Natural killer cell (primary cell): ENCODE results near the gene TMEM108. TPM values are rescaled to one million over a fixed set of nuclear protein-coding genes. Genes with fewer than 3 reads are reported as not detected.

Experiments
- ATAC-seq, 3 donors: fragments of 150-1000 bp in 2 of 3; fragments of 200-7000 bp in 1 of 3; cut with Tn5 transposase; 1 replicate in 1 of 3; 2 replicates in 2 of 3; pipeline ENCODE4 v1.10.0; 2021; ENCODE audit warnings: mild to moderate bottlenecking in 2 of 3, moderate library complexity in 2 of 3
- DNase-seq, 2 donors: peaks; one replicate each; pipeline versions ENCODE4 v3.0.0 to v3.0.0-alpha.2; 2013 to 2021; ENCODE audit warnings: mixed read lengths in 1 of 2
- H3K27ac ChIP-seq: one replicate; pipeline ENCODE4 v1.5.1; 2013; ENCODE audit warnings: mild to moderate bottlenecking, low read length
- H3K27me3 ChIP-seq: one replicate; pipeline ENCODE4 v1.6.1; 2013; ENCODE audit warnings: low read length; ENCODE audit not compliant: control insufficient read depth, insufficient read depth
- H3K36me3 ChIP-seq: one replicate; pipeline ENCODE4 v1.6.1; 2013; ENCODE audit warnings: low read length; ENCODE audit not compliant: control insufficient read depth, insufficient read depth
- H3K4me1 ChIP-seq: one replicate; pipeline ENCODE4 v1.6.1; 2013; ENCODE audit warnings: low read length; ENCODE audit not compliant: control insufficient read depth, insufficient read depth
- H3K4me3 ChIP-seq: one replicate; pipeline ENCODE4 v1.5.1; 2013; ENCODE audit warnings: low read length
- H3K9me3 ChIP-seq: one replicate; pipeline ENCODE4 v1.6.1; 2013; ENCODE audit warnings: low read length; ENCODE audit not compliant: control insufficient read depth, insufficient read depth
- H3K27ac Mint-ChIP-seq, 2 donors: one replicate each; pipeline ENCODE4 v1.8.0; 2022; ENCODE audit warnings: mild to moderate bottlenecking in 2 of 2, mixed read lengths in 2 of 2, moderate library complexity in 1 of 2
- H3K27me3 Mint-ChIP-seq, 2 donors: one replicate each; pipeline ENCODE4 v1.8.0; 2022; ENCODE audit warnings: low read depth in 2 of 2, mixed read lengths in 2 of 2
- H3K36me3 Mint-ChIP-seq: one replicate; pipeline ENCODE4 v1.8.0; 2022; ENCODE audit warnings: mixed read lengths
- H3K4me1 Mint-ChIP-seq, 2 donors: one replicate each; pipeline ENCODE4 v1.8.0; 2022; ENCODE audit warnings: mixed read lengths in 2 of 2
- H3K4me3 Mint-ChIP-seq: one replicate; pipeline ENCODE4 v1.8.0; 2022; ENCODE audit warnings: mild to moderate bottlenecking, moderate library complexity, mixed read lengths
- H3K9me3 Mint-ChIP-seq, 2 donors: one replicate each; pipeline ENCODE4 v1.8.0; 2022; ENCODE audit warnings: mixed read lengths in 2 of 2
- WGBS: methylation state at CpG from one replicate; pipeline ENCODE4 v1.1.7; 2013; ENCODE audit warnings: missing lambda C conversion rate; ENCODE audit not compliant: insufficient coverage; 5-methylcytosine and 5-hydroxymethylcytosine counted together
- intact Hi-C: fragments of 100-400 bp; cut with micrococcal nuclease; formaldehyde crosslinking; loops from one replicate; pipeline ENCODE4 v1.14.2; 2022
- total RNA-seq, 4 donors: library from RNA; stranded (reverse); fragments of 120-200 nt in 1 of 4; gene quantifications; one replicate each; pipeline versions ENCODE4 v1.2.3 to v1.2.4, GENCODE V29; 2013 to 2022
- TF ChIP-seq, protein P1 (sequence below): fragments of 200-600 bp; IDR thresholded peaks from one replicate; pipeline ENCODE4 v1.8.0; 2022; ENCODE audit warnings: antibody characterized with exemption

Gene TMEM108
- total RNA-seq, 3 donors from 2014 or later (not counting 1 experiment from before 2014, with no cell fraction given): not detected

DNA sequence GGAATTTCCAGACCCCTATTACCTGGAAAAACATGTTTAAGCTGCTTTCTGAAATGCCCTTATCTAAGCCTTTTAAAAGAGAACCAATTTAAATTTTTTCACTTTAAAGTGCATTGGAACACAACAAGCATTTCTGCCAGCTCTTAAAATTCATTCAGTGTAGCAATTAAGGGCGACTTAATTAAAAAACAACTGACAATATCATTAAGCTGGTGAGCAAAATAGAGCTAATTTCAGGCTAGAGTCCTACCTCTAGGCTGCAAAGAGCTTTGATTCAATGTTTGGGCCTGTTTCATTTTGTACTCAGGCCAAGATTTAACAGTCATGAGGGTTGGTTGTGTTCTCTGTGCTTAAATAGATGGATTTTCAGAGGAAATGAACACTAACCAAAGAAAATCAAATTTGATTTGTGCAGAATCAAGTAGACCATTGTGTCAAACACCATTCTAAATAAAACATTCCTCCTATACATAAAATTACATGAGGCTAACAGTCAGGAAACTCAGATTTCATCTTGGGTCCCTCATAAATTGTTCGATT is 114.6 kb downstream of the TMEM108 start:
- DNase-seq: no peak
- Histone ChIP-seq H3K9me3 (no peaks in the 10 kb centered on the region), H3K27me3 (no peaks in the 10 kb centered on the region), H3K36me3 (no peaks in the 10 kb centered on the region), H3K4me3 (no peak overlapping the region), H3K4me1 (no peaks in the 10 kb centered on the region), H3K27ac (no peak overlapping the region)
- Mint-ChIP-seq H3K4me3 (no peak overlapping the region), H3K36me3 (no peaks in the 10 kb centered on the region), H3K9me3 (peaks cover 2 to 6% of the 10 kb centered on the region in 2 donors), H3K27ac (no peak overlapping the region), H3K4me1 (no peaks in the 10 kb centered on the region), H3K27me3 (no peaks in the 10 kb centered on the region)
- 93% methylated on average over 2 of the region's 2 CpGs for WGBS
- intact Hi-C loops: no loop called here
- ATAC-seq: no peak
- TF ChIP-seq, protein P1, sequence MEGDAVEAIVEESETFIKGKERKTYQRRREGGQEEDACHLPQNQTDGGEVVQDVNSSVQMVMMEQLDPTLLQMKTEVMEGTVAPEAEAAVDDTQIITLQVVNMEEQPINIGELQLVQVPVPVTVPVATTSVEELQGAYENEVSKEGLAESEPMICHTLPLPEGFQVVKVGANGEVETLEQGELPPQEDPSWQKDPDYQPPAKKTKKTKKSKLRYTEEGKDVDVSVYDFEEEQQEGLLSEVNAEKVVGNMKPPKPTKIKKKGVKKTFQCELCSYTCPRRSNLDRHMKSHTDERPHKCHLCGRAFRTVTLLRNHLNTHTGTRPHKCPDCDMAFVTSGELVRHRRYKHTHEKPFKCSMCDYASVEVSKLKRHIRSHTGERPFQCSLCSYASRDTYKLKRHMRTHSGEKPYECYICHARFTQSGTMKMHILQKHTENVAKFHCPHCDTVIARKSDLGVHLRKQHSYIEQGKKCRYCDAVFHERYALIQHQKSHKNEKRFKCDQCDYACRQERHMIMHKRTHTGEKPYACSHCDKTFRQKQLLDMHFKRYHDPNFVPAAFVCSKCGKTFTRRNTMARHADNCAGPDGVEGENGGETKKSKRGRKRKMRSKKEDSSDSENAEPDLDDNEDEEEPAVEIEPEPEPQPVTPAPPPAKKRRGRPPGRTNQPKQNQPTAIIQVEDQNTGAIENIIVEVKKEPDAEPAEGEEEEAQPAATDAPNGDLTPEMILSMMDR: no peak

DNA sequence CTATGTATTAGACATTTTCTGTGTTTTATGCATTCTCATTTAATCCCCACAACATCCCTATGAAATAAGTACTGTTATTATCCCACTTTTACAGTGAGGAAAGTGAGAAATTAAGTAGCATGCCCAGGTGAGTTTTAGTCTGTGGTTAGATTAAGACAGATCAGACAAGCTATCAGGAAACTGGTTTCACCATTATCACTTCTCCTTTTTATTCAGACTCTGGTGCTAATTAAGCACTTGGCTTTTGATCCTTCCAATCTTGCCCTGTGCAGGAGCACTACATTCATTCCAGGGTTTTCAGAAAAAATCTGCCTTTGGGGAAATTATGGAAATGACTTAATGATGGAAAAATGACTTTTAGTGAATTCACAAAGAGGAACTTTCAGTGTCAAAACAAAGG is 115.2 kb downstream of the TMEM108 start:
- Histone ChIP-seq H3K4me3 (no peak overlapping the region), H3K36me3 (no peaks in the 10 kb centered on the region), H3K27me3 (no peaks in the 10 kb centered on the region), H3K27ac (no peak overlapping the region), H3K4me1 (no peaks in the 10 kb centered on the region), H3K9me3 (no peaks in the 10 kb centered on the region)
- no peak overlapping the region for H3K4me3 Mint-ChIP-seq
- no peaks in the 10 kb centered on the region for H3K4me1 Mint-ChIP-seq
- H3K36me3 Mint-ChIP-seq: no peaks in the 10 kb centered on the region
- H3K27me3 Mint-ChIP-seq: no peaks in the 10 kb centered on the region
- no peak for ATAC-seq
- H3K27ac Mint-ChIP-seq: no peak overlapping the region
- no peak for DNase-seq
- TF ChIP-seq, protein P1: no peak
- intact Hi-C loops: no loop called here
- H3K9me3 Mint-ChIP-seq: peaks cover 2 to 5% of the 10 kb centered on the region in 2 donors

DNA sequence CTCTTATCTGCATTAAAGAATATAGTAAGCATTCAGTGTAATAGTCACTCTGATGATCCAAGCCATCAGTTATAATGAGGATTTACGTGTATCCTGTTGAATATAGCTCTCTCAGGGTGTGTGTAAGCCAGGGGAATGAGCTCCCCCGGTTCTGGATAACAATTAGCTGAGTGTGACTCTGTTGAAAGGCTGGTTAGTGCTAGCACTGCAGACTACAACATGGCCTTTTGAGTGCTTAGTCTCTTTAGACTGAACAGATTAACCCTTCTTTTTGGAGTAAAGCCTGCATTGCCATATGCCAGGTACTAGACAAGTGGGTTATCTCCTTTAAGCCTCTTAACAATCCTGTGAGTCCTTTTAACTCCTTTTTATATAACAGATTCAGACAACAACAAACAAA is 119.5 kb downstream of the TMEM108 start:
- Mint-ChIP-seq H3K27ac (no peak overlapping the region), H3K4me3 (no peak overlapping the region), H3K9me3 (peaks cover 2 to 5% of the 10 kb centered on the region in 2 donors), H3K36me3 (no peaks in the 10 kb centered on the region), H3K27me3 (no peaks in the 10 kb centered on the region), H3K4me1 (no peaks in the 10 kb centered on the region)
- Histone ChIP-seq H3K4me1 (no peaks in the 10 kb centered on the region), H3K4me3 (no peak overlapping the region), H3K36me3 (no peaks in the 10 kb centered on the region), H3K27me3 (no peaks in the 10 kb centered on the region), H3K9me3 (no peaks in the 10 kb centered on the region), H3K27ac (no peak overlapping the region)
- intact Hi-C loops: no loop called here
- ATAC-seq (no peak), DNase-seq (no peak)
- TF ChIP-seq, protein P1: no peak
- WGBS: 67% methylated on average over 2 of the region's 2 CpGs

DNA sequence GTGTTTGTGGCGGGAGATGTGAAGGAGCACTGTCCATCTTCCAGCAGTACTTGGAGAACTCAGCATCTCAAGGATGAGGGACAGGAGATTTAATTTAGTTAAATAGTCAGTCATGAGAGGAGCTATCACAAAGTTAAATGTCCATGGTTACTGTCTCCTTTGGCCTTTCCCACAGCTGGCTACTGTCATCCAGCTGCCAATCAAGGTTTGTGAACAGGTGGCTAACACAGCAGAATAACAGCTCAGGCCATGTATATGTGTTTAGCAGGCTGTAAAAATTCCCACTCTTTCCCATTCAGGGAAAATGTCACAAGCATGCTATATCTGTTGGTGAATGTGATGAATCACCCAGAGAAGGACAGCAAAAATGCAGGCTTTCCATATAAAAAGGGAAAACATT is 120.5 kb downstream of the TMEM108 start:
- Mint-ChIP-seq H3K36me3 (no peaks in the 10 kb centered on the region), H3K4me1 (no peaks in the 10 kb centered on the region), H3K27me3 (no peaks in the 10 kb centered on the region), H3K9me3 (peaks cover 2 to 5% of the 10 kb centered on the region in 2 donors), H3K4me3 (no peak overlapping the region), H3K27ac (no peak overlapping the region)
- intact Hi-C loops: no loop called here
- WGBS: 95% methylated on average over 1 of the region's 1 CpG
- TF ChIP-seq, protein P1: no peak
- Histone ChIP-seq H3K4me3 (no peak overlapping the region), H3K36me3 (no peaks in the 10 kb centered on the region), H3K4me1 (no peaks in the 10 kb centered on the region), H3K9me3 (no peaks in the 10 kb centered on the region), H3K27ac (no peak overlapping the region), H3K27me3 (no peaks in the 10 kb centered on the region)
- no peak for DNase-seq
- ATAC-seq: no peak
